GM21447 (cell line): ENCODE results near the gene INPP1.
A peak's percentile ranks its signal among the peaks of the same experiment; 100 is the strongest.
"Not testable (repeated sequence)": the region's sequence is repeated elsewhere in the genome, so short reads cannot be mapped to it uniquely, and the experiment has no call there.

Experiments used
- ATAC-seq: cut with Tn5 transposase; IDR thresholded peaks from one replicate; pipeline ENCODE4 v1.9.1; 2021; ENCODE audit not compliant: unreplicated experiment

INPP1 gene

DNA sequence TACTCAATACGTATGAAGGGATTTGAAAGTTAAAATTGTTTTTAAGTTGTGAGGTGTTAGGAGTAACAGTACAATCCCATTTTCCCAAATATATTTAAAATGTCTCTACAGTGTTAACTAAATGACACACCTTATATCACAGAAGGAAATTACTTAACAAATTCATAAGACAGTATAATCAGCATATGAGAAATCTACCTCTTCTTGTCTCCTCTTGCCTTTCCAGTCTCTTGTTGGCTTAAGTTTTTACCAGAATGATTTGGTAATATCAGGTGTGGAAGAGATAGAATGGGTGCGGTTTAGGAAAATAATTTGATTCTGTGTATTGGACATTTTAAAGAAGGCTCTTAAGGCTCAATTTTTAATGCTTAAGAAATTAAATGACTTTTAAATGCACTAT is 9.5 kb upstream of the INPP1 start:
- no peak for ATAC-seq

DNA sequence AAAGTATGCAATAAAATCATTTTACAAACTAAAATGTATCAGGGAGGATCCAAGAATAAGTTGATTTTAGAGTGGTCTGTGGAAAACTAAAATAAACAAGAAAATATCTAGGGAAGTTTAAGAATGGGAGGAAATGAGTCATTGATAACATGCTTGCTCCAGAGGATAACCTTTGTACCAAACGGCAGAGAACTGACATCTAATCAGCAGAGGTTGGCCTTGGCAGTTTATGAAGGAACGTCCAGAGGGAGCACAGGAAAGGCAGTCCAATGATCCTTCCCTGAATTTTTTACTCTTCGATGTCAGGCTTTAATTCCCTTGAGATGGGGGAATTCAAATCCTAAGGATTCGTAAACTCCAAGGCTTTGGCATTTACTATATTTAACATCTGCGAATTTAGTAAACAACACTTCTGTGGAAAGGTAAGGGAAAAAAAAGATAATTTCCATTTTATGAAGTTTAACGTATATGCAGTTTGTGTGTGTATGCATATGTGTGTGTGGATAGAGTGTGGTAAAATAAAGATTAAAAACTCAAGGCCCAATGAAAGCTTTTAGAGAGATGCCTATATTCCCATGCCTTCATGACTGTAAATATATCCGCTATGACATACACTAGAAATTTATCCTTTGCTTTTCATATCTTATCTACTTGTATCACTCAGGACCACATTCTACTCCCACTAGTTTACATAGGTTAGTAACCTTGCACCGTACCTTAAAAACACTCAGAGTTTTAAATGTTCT is 8.7 kb upstream of the INPP1 start:
- no peak for ATAC-seq

DNA sequence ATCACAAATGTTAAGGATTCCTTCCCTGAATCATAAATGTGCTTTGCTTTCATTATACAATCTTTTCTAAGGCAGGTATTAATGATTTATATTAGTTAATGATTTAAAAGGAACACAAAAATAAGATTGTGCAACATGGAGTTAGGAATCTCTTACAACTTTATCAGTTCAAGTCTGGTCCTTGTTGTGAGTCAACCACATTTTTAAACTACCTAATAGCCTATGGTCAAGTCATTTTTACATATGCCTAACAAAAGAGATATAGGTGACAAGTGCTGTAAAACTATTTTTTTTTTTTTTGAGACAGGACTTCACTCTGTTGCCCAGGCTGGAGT is 8.2 kb upstream of the INPP1 start:
- no peak for ATAC-seq

DNA sequence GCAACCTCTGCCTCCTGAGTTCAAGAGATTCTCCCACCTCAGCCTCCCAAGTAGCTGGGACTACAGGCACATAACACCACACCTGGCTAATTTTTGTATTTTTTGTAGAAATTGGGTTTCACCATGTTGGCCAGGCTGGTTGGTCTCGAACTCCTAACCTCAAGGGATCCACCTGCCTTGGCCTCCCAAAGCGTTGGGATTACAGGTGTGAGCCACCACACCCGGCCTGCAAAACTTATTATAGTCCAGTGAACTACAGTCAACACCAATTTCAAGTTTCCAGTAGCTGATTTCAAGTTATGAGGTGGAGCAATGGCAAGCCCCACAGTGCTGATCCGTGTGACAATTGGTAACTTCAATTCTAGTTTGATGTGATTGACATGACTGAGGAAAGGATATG is 7.8 kb upstream of the INPP1 start:
- not testable (repeated sequence) for ATAC-seq

DNA sequence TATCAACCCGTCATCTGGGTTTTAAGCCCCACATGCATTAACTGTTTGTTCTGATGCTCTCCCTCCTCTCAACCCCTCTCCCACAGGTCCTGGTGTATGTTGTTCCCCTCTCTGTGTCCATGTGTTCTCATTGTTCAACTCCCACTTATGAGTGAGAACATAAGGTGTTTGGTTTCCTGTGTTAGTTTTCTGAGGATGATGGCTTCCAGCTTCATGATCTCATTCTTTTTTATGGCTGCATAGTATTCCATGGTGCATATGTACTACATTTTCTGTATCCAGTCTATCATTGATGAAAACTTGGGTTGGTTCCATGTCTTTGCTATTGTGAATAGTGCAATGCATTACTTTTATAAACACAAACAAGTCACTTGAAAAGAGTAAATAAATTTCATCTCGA is 7.0 kb upstream of the INPP1 start:
- ATAC-seq, result no peak

DNA sequence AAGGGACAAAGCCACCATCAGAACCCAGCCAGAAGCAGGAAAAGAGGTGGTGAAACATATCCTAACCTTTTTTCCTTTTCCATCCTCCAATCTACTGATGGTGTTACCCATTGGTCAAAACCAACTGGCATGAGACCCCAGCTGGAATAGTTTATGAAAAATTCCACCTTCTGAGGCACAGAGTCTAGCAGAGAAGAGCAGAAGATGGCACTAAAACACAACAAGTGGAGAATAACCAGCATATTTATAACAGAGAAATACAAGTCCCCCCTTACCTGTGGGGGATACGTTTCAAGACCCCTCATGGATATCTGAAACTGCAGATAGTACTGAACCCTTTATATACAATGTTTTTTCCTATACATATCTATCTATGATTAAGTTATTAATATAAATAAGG is 4.9 kb upstream of the INPP1 start:
- ATAC-seq, result no peak

DNA sequence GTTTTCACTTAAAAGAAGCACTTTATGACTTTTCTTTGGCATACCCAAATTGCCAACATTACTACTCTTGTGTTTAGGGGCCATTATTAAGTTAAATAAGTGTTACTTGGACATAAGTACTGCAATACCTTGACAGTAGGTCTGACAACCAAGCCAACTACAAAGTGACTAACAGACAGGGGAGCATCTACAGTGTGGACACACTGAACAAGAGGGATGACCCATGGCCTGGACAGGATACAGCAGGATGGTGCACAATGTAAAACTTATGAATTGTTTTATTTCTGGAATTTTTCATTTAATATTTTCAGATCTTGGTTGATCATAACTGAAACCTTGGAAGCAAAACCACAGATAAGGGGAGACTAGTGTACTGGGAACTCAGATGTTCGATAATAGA is 4.0 kb upstream of the INPP1 start:
- ATAC-seq, result no peak

DNA sequence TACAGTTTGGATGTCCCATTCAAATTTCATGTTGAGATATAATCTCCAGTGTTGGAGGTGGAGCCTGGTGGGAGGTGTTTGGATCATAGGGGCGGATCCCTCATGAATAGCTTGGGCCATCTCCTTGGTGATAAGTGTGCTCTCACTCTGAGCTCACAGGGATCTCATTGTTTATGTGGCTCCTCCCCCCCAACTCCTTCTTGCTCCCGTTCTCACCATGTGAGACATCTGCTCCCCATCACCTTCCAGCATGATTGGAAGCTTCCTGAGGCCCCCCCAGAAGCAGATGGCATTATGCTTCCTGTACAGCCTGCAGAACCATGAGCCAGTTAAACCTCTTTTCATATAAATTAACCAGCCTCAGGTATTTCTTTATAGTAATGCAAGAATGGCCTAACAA is 3.0 kb upstream of the INPP1 start:
- no peak for ATAC-seq

DNA sequence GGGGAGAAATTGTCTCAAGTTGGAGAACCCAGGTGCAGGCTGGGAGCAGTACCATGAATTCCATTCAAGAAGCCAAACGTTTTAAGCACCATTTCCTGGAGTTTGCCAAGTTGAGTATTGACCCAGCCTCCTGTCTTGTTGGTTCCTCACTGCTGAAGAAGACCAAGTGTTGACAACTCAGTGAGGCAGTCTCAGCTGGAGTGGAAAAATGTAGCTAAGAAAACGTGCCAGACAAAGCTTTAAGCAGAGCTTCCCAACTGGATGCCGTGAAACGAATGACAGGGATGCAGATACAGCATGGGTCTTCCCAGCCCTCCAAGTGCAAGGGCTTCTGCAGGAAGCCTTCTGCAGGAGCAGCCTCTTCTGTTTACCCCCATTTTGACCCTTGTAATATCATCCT is 778 bp upstream of the INPP1 start:
- no peak for ATAC-seq

DNA sequence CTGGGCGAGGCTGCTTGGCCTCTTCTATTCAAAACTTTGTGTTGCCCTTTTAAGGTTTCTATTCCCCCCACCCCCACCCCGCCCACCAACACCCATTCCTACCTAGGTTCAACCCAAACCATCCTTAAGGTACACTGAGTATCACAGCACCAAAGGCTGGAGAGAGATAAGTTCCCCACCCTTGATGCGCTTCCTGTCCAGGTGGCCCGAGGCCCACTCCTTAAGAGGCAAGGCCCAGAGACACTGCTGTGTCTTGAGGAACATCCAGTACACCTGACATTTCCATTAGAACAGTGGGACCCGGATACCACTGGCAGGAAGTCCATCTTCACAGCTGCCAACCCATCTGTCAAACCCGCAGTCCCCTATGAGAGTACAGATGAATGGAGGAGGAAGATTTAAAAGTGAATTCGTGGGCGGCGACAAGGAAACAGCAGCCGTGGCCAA is 277 bp upstream of the INPP1 start:
- no peak for ATAC-seq

DNA sequence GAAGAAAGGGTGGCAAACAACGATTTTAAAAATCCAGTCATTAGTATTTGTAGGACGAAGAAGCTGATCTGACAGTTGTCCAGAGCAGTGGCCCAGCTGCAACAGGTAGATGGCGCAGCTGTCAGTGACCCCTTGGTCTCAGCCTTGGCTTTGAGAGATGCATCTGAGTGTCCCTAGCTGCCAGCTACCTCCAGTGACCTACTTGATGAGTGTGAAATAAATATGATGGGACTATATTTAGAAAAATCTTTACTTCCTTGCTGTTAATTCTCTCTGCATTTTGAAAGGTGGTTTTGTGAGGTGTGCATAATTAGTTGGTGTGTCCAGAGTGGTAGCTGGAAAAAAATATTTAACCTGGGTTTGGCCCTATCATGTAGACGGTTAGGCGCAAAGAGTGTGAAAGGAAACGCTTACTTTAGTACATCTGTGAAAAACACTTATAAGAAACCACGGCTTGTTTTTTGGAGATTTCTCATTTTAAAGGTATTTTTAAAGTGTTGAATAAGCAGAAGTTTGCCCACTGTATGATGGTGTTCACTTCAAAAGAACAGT is 963 bp downstream of the INPP1 start:
- peak; percentile 84 for ATAC-seq

DNA sequence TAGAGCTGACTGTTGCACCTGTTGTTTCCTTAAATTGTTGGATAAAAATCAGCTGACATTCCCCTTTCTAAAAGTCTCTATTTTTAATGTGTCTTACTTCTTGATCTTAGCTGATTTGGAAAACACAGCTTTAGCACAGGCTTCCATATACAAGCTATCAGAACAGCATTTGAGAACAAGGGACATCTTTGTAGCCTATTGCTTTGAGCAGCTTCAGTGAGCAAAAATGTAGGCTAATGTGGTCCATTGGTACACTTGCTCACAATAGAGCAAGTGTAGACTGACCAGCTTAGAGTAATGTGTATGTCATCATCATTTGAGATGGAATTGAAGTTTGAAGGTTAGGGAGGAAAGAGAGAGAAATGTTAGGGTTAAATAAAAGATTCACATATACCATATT is 7.0 kb downstream of the INPP1 start:
- ATAC-seq, result no peak

DNA sequence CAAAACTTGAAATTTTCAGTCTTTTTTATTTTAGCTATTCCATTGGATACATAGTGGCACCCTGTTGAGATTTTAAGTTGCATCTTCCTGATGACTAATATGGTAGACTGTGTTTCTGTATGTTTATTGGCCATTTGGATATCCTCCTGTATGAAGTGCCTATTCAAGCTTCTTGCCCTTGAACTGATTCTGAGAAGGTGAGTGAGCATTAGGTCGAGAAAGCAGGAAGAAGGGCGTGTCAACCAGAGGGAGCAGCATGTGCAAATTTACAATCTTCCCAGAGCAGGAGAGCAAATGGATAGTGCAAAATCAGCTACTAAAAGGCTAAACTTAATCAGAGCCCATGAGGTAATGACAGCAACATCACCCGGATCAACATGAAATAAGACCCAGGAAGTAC is 8.6 kb downstream of the INPP1 start:
- ATAC-seq, result no peak

DNA sequence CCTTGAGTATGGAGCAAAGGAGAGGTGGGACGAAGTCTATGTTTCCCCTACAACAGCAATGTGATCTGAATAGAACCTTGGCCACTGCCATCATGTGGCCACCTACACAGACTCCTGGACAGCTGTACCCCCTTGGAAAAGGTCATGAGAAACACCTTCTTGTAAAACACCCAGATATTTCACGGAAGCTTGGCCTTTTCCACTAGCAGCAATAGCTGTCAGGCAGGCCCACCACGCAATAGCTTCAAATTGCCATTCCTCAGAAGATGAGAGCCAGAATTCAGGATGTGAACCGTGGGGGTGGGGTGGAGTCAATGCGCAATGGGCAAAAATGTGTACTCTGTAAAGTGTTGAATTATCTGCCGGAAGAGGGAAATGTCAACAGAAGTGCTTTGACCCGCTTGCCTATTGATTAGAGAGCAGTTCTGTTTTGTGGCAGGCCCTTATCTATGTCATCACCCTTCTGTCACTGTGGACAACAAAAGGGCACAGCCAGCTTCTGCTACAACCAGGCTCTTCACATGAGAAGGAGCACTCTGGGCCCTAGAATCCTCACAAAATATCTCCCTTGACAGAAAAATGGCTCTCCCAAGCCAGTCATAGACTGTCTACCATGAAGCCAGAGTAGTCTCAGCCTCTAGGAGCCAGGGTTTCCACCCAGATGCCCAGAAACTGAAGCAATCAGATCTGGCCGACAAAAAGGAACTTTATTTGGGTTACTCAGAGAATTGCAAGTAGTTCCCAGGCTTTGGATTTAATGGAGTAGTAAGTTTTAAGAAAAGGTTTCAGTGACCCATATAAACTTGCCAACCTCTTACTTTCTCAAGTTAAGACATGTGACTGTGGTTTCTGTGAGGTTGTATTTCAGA is 9.5 kb downstream of the INPP1 start:
- no peak for ATAC-seq

DNA sequence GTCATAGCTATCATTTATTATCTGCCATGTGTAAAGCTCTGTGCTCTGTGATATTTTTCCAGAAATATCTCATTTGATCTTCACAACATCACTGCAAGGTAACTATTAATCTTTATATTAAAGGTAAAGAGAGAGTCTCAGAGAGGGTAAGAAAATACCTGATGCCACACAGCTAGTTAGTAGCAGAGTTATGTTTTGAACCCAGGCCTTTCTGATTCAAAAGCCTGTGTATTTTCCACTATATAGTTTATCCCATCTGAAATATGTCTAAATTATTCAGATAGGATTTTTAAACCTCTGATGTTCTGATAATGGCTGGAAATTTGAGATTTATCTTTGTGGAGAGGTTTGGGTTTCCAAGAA is 10.1 kb downstream of the INPP1 start:
- no peak for ATAC-seq

DNA sequence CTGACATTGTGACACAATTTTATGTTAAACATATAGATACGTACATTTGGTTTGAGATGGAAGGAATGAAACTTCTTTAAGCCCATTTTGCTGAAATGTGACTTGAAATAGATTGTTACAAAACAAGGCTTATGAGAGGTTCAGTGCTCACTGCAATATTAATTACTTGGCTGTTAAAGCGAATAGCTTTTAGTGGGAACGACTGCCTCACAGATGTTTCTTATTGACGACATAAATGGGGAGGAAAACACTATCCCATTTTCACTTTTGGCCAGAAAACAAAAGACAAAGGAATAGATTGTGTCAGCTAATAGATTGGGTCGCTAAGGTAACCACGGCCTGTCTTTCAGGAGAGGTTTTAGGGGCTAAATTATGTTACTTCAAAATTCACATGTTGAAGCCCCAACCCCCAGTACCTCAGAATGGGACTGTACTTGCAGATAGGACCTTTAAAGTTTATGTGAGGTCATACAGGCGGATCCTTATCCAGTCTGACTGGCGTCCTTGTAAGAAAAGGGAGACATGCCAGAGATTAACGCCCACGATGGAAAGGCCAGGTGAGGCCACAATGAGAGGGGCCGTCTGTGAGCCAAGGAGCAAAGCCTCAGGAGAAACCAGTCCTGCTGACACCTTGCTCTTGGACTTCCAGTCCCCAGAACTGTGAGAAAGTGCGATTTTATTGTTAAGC is 10.8 kb downstream of the INPP1 start:
- no peak for ATAC-seq

DNA sequence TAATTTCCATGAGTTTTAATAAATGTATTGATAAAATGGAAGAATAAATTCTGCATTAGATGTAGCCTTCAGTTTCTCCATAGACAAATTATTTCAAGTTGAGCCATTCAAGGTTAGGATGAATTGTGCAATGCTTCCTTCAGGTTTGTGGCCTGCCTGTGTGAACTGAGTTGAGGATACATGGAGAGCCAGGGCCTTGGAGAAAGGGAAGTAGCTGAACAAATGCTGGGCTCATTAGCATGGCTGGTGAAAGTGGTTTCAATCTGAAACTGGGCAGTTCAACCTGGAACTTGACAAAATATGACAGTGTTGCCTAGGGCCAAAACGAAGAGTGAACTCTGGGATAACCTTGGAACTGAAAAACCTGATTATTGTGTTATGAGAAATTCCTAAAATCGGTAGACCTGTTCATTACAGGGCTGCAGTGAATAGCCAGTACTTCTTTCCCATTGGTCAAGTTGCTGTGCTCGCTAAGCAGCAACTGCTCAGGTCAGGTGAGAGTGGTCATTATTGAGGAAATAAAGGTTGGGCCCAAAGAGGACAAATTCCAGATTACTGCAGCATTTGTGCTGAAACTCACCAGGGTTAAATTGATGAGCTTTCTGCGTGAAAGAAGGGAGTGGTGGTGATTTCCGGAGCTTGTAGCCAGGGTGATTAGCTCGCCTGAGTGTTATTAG is 12.7 kb downstream of the INPP1 start:
- ATAC-seq, result no peak

DNA sequence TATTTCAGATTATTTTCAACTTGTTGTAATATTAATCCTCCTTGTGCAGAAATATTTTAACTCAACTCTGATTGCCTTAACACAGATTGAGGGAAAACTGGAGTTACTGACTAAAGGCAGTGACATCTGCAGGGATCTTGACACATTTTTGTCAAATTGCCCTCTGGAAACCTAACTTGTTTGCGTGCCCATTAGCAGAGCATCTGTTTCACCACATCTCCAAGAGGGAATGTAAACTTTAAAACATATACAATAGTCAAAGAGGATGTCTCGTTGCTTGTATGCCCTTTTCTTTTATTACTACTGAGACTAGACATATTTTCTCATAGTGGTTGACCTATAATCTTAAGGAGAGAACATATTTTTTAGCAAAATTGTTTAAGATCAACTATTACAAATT is 14.2 kb downstream of the INPP1 start:
- no peak for ATAC-seq

DNA sequence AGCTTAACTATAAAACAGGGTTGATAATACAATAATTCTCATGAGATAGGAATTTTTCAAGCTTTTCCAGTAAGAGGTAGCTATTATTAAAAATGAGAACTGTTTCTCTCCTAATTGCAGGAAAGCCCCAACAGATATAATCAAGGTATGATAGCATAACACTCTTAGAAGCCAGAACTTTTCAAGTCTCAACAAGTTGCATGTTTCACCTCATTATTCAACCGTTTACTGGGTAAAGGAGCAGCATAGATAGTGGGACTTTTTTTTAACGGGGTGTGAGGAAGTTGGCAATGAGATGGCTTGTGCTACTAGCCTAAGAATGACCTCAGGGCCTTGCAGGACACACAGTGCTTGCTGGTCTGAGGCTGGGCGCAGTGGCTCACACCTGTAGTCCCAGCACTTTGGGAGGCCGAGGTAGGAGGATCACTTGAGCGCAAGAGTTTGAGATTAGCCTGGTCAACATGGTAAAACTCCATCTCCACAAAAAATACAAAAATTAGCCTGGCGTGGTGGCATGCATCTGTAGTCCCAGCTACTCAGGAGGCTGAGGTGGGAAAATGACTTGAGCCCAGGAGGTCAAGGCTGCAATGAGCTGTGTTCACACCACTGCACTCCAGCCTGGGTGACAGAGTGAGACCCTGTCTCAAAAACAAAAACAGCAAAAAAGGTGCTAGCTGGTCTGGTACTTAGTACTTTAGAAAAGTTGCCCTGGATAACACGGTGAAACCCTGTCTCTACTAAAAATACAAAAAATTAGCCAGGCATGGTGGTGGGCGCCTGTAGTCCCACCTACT is 15.5 kb downstream of the INPP1 start:
- not testable (repeated sequence) for ATAC-seq

DNA sequence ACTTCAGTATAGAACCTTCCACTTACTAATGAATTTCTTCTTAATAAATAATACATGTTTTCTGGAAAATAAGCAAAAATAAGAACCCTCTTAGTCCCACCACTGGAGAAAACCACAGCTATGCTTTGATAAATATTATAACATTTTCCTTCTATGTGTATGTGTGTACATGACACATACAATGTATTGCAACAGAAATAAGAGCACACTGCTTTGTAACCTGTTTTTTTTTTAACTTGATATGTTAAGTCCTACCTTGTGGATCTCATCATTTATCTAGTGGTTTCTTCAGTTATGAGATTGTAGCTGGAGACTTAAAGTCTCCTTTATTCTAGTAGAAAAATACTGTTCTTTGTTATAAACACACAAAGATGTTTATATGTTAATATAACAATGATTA is 17.2 kb downstream of the INPP1 start:
- ATAC-seq, result no peak
